OCI-LY7 (cell line): ENCODE measurements around the gene OR52K1.
"Not testable (repeated sequence)": the region's sequence is repeated elsewhere in the genome, so short reads cannot be mapped to it uniquely, and the experiment has no call there.

ENCODE experiments used
- CTCF ChIP-seq: fragments of 200-600 bp; sonication (generic); conservative IDR thresholded peaks from 2 replicates; pipeline ENCODE4 v1.5.1; 2014; ENCODE audit warnings: mild to moderate bottlenecking, antibody characterized with exemption, low read length, moderate library complexity, mixed read lengths
- EZH2phosphoT487 ChIP-seq: fragments of 200-600 bp; sonication (generic); IDR thresholded peaks from 2 replicates; pipeline ENCODE4 v1.6.1; 2018; ENCODE audit warnings: low read depth, borderline replicate concordance, mild to moderate bottlenecking, mixed run types, antibody characterized with exemption, low read length, moderate library complexity, mixed read lengths

- not testable (repeated sequence) for TF ChIP-seq CTCF, EZH2phosphoT487
These were observed 9.0 kb downstream of the OR52K1 start for GRCh38 chr11:4491405-4491804.
